ENCODE measurements around the gene RAB25. TPM values are rescaled to one million over a fixed set of nuclear protein-coding genes. Genes with fewer than 3 reads are reported as not detected.

RAB25 gene
- total and polyA plus RNA-seq, 8 donors, result 36.7 to 267 (median 192) TPM

DNA sequence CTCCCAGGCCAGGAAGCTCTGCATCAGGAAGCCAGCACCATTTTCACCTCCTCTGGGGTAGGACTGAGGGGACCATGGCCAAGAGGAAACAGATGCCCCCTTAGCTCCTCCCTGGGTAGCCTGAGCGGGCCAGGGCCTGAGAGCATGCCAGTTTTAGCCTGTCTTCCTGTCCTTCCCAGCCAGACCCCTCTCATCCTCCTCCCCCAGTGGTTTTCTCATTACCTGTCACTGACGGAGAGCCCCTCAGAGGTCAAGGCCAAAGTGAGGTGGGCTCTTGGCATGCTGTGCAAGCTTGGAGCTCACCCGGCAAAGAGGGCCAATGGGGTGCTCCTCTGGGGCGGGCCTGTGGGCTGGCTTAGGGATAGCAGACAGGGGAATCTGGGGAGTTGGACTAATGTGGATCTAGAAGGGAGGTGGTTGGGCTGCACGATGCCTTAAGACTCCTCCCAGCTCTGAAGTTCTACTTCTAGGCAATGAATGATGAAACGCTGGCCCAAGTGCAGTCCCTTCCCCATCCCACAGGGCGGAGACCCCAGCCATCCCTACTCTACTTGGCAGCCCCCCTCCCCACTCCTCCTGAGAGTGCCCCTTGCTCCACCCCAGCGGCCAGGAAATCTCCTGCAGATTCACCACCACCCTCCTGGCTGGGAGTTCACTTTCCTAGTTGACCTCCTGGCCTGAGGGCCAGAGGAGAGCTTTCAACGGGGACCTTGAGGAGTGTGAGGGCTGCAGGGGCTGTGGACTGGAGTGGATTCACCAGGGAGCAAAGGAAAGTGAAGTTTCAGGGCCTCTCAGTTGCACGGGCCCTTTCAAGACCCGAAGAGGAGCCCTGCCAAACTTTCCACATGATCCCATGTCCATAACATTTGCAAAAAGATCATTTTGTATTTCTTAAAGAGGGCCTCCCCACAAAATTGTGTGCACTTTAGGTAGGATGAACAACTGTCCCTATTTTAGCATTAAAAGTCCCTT lies 44.2 kb downstream of the RAB25 start:
- H3K9me3 ChIP-seq, result no peaks in the 10 kb centered on the region
- H3K4me3 ChIP-seq, result peak overlapping the region; percentile 26 to 44 (median 38)
- intact Hi-C loops (cut with DNase I; ENCODE audit: low total_unique reads), result no loop called here
- TF ChIP-seq EP300 (IDR thresholded peaks at IDR 0.05), result no peak
- TF ChIP-seq, protein P1, sequence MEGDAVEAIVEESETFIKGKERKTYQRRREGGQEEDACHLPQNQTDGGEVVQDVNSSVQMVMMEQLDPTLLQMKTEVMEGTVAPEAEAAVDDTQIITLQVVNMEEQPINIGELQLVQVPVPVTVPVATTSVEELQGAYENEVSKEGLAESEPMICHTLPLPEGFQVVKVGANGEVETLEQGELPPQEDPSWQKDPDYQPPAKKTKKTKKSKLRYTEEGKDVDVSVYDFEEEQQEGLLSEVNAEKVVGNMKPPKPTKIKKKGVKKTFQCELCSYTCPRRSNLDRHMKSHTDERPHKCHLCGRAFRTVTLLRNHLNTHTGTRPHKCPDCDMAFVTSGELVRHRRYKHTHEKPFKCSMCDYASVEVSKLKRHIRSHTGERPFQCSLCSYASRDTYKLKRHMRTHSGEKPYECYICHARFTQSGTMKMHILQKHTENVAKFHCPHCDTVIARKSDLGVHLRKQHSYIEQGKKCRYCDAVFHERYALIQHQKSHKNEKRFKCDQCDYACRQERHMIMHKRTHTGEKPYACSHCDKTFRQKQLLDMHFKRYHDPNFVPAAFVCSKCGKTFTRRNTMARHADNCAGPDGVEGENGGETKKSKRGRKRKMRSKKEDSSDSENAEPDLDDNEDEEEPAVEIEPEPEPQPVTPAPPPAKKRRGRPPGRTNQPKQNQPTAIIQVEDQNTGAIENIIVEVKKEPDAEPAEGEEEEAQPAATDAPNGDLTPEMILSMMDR (IDR thresholded peaks at IDR 0.05), result no peak
- TF ChIP-seq POLR2AphosphoS5 (IDR thresholded peaks at IDR 0.05), result no peak
- TF ChIP-seq POLR2A (IDR thresholded peaks at IDR 0.05), result no peak
- H3K36me3 ChIP-seq, result no peaks in the 10 kb centered on the region
- WGBS, 5 donors, result 49 to 77% (median 72%) methylated on average over 7 to 11 of the region's 11 CpGs
- no peaks in the 10 kb centered on the region for H3K27me3 ChIP-seq
- peaks cover 40 to 80% (median 63%) of the 10 kb centered on the region in 4 donors for H3K4me1 ChIP-seq
- H3K27ac ChIP-seq, result peak overlapping the region; percentile 90 to 96 (median 94)
- DNase-seq, result peak in 1 of 2 donors; percentile 90

DNA sequence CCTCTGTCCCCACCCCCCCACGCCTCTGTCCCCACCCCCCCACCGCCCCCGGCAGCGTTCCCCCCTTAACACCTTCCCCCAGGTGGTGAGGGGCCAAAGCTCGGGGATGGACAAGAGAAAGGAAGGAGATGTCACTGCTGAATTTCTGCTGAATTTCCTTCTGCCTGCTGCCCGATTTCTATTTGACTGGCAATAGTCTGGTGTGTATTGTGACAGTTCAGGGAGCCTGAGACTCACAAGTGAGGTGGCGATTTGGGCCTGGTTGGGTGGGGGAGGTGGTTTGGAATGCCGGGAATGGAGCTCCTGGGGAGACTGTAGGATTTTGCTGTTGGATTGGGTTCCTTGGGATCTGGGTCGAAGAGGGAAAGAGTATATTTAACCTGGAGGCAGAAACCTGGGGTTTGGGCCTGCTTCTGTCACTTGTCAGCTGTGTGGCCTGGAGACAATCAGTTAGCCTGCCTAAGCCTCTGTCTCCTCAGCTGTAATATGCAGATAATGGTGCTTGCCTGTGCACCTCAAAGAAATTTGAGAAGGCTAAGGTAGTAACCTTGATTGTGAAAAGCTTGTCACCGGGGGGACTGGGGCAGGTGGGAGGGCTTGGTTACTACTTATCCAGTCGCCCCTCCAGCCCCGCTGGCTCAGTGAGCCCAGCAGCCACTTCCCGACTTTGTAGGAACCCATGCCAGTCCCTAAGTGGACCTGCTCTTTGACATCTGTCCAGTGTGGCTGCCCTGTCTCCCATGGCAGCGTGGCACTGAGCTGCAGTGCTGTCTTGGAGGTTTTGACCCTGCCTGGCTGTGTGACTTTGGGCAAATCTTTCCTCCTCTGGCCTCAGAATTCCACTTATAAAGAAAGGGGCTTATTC lies 45.9 kb downstream of the RAB25 start:
- peak overlapping the region; percentile 26 to 44 (median 38) for H3K4me3 ChIP-seq
- peak overlapping the region; percentile 90 to 96 (median 94) for H3K27ac ChIP-seq
- no peaks in the 10 kb centered on the region for H3K9me3 ChIP-seq
- TF ChIP-seq EP300 (IDR thresholded peaks at IDR 0.05) (no peak), POLR2A (IDR thresholded peaks at IDR 0.05) (no peak)
- WGBS, 5 donors, result 28 to 44% (median 38%) methylated on average over 10 to 14 of the region's 14 CpGs
- intact Hi-C loops (cut with DNase I; ENCODE audit: low total_unique reads), result no loop called here
- no peaks in the 10 kb centered on the region for H3K27me3 ChIP-seq
- H3K36me3 ChIP-seq, result no peaks in the 10 kb centered on the region
- peaks cover 40 to 71% (median 56%) of the 10 kb centered on the region in 4 donors for H3K4me1 ChIP-seq
- no peak for DNase-seq

DNA sequence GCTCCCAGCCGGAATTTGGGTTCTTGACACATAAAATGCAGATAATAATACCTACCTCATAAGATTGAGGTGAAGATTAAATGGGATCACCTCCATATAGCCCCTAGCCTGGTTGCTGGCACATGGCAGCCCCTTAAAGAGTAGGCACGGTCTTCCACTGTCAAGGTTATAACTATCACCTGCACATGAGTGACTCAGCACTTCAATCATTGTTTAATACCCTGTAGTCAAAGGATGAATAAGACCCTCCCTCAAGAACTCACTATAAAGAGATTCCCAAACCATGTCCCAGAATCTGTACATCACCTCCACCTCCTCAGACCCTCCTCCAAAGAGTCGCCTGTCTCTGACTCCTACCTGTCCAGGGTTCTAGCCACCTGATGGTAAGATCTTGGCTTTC lies 47.1 kb downstream of the RAB25 start:
- H3K36me3 ChIP-seq, result no peaks in the 10 kb centered on the region
- TF ChIP-seq, protein P1 (IDR thresholded peaks at IDR 0.05), result no peak
- no peak overlapping the region for H3K4me3 ChIP-seq
- H3K9me3 ChIP-seq, result no peaks in the 10 kb centered on the region
- no peak for DNase-seq
- peaks cover 38 to 71% (median 47%) of the 10 kb centered on the region in 4 donors for H3K4me1 ChIP-seq
- 77 to 89% (median 82%) methylated on average over 3 of the region's 3 CpGs for WGBS, 5 donors
- intact Hi-C loops (cut with DNase I; ENCODE audit: low total_unique reads), result no loop called here
- H3K27me3 ChIP-seq, result no peaks in the 10 kb centered on the region
- H3K27ac ChIP-seq, result peak overlapping the region in 3 of 5 donors; percentile 93 to 96 (median 94)

DNA sequence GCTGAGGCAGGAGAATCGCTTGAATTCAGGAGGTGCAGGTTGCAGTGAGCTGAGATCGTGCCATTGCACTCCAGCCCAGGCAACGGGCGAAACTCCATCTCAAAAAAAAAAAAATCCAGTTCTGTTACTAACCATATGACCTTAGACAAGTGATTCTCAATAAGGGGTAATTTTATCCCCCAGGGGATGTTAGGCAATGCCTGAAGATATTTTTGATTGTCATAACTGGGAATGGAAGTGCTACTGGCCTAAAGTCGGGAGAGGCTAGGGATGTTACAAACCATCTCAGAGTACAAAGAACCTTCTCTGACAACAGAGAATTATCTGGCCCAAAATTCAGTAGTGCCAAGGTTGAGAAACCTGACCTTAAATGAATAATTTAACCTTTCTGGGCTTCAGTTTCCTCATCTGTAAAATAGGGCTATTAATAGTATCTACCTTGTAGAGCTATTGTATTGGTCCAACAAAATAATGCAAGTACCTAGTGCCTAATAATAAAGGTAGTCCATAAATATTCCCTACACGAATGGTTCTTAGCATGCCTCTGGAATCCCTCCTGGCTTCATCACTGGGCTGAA lies 47.8 kb downstream of the RAB25 start:
- Histone ChIP-seq H3K9me3 (no peaks in the 10 kb centered on the region), H3K36me3 (no peaks in the 10 kb centered on the region), H3K4me3 (no peak overlapping the region), H3K27me3 (no peaks in the 10 kb centered on the region), H3K4me1 (peaks cover 33 to 71% (median 44%) of the 10 kb centered on the region in 4 donors), H3K27ac (peak overlapping the region in 4 of 5 donors; percentile 18 to 96 (median 94))
- intact Hi-C loops (cut with DNase I; ENCODE audit: low total_unique reads), result no loop called here
- no peak for TF ChIP-seq POLR2AphosphoS5 (IDR thresholded peaks at IDR 0.05)
- no peak for TF ChIP-seq EP300 (IDR thresholded peaks at IDR 0.05)
- 86 to 95% (median 89%) methylated on average over 6 of the region's 6 CpGs for WGBS, 5 donors
- no peak for DNase-seq

DNA sequence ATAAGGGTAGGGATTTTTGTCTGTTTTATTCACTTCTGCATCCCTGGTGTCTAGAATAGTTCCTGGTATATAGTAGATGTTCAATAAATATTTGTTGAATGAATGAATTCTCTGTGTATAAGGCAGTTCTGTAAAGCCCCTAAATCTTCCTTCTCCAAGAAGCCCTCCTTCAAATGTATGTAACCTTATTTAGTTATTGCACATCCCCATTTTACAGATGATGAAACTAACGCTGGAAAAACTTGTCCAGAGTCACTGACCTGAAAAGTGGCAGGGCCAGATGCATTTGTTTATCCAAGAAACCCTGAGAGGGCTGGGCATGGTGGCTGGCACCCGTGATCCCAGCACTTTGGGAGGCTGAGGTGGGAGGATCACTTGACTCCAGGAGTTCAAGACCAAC lies 49.3 kb downstream of the RAB25 start:
- Histone ChIP-seq H3K4me3 (no peak overlapping the region), H3K9me3 (no peaks in the 10 kb centered on the region), H3K27ac (no peak overlapping the region), H3K27me3 (no peaks in the 10 kb centered on the region), H3K36me3 (no peaks in the 10 kb centered on the region), H3K4me1 (peaks cover 24 to 65% (median 39%) of the 10 kb centered on the region in 4 donors)
- intact Hi-C loops (cut with DNase I; ENCODE audit: low total_unique reads), result no loop called here
- DNase-seq, result no peak
- TF ChIP-seq, protein P1 (IDR thresholded peaks at IDR 0.05), result no peak
- no peak for TF ChIP-seq POLR2AphosphoS5 (IDR thresholded peaks at IDR 0.05)
- no peak for TF ChIP-seq EP300 (IDR thresholded peaks at IDR 0.05)
- TF ChIP-seq POLR2A (IDR thresholded peaks at IDR 0.05), result no peak
- 52 to 77% (median 67%) methylated on average over 2 of the region's 2 CpGs for WGBS, 5 donors
